GM18526 (cell line): ENCODE data around the gene CYP1A2.

ENCODE experiments used
- POLR2A ChIP-seq: IDR thresholded peaks from 3 replicates; pipeline ENCODE4 v1.6.1; 2011; ENCODE audit not compliant: insufficient read length; ENCODE audit errors: extremely low read depth

Gene CYP1A2

GRCh38 chr15:74790080-74790916, 41.7 kb downstream of the CYP1A2 start:
- TF ChIP-seq POLR2A: peak; percentile 54

- no peak for TF ChIP-seq POLR2A
These were observed 42.4 kb downstream of the CYP1A2 start for GRCh38 chr15:74791007-74791406.

DNA sequence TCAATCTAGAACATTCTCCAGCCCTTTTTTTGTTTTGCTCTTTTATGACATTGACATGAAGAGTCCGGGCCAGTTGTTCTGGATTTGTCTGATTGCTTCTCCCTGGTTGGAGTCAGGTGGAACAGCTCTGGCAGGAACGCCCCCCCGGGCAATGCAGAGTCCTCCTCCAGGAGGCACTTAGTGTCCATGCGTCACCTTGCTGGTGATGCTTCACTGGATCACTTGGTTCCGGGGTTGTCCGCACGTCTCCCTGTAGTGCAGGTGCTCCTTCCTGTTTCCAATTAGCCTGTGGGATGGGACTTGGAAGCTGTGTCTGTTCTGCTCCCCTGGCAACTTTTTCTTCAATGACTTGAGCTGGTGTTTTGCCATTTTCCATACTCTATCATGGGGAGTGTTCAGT, 43.0 kb downstream of the CYP1A2 start:
- TF ChIP-seq POLR2A: no peak

GRCh38 chr15:74792227-74793016, 43.8 kb downstream of the CYP1A2 start:
- no peak for TF ChIP-seq POLR2A

- no peak for TF ChIP-seq POLR2A
These were observed 44.7 kb downstream of the CYP1A2 start for GRCh38 chr15:74793135-74794028.

- no peak for TF ChIP-seq POLR2A
These were observed 45.8 kb downstream of the CYP1A2 start for GRCh38 chr15:74794248-74794969.

DNA sequence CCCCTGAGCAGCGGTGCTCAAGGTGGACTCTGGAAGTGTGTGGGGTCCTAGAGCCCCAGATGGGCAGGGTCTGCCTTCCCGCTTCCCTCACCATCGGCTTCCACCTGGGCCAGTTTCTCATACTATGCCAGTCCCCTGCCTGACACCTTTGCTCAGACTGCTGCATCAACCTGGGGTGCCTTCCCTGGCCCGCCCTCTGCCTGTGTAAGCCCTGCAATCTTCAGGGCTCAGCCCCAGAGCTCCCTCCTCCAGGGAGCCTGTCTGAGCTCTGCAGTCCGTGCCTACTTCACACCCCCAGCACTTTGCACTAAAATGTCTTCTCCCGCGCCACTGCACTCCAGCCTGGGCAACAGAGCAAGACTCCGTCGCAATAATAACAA, 46.3 kb downstream of the CYP1A2 start:
- TF ChIP-seq POLR2A: no peak

DNA sequence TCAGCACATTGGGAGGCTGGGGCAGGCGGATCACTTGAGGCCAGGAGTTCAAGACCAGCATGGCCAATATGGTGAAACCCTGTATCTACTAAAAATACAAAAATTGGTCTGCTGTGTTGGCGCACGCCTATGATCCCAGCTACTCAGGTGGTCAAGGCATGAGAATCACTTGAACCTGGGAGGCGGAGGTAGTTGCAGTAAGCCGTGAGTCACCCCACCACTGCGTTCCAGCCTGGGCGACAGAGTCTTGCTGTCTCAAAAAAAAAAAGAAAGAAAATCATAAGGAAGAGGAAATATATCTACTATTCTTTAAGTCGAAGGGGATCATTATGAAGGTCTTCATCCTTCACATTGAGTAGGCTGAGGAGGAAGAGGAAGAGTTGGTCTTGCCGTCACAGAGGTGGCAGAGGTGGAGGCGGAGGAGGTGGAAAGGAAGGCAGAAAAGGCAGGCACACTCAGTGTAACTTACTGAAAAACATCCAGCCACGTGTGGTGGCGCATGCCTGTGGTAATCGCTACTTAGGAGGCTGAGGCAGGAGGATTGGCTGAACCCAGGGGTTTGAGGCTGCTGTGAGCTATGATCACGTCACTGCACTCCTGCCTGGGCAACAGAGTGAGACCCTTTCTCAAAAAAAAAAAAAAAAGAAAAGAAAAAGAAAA, 47.5 kb downstream of the CYP1A2 start:
- TF ChIP-seq POLR2A: no peak

DNA sequence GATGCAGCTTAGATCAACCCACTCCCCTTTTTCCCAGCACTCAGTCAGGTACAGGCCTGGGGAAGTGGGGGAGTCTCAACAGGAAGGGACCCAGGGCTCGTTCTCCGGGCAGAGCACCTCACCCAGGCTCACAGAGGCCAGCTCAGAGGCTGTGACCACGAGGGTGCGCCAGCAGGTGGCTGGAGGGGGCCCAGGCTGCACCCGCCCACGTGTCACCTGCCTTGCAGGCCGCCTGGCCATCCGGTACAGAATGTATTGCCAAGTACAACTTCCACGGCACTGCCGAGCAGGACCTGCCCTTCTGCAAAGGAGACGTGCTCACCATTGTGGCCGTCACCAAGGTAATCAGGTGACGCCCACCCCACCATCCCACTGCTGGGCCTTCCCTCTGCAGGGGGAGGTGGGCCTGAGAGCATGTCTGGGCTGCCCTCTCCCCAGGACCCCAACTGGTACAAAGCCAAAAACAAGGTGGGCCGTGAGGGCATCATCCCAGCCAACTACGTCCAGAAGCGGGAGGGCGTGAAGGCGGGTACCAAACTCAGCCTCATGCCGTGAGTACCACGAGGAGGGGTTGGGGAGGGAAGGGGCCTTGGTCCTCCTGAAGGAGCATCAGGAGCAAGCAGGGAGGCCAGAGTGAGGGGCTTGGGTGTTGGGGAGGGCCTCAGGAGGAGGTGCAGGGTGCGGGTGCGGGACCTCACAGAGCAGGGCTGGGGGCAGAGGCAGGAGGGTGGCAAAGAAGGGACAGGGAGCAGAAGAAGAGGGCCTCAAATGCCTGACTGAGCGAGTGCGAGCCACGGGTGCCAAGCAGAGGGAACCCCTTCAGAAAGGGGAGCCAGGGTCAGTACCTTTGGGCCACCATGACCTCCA, 50.0 kb downstream of the CYP1A2 start:
- TF ChIP-seq POLR2A: no peak

- no peak for TF ChIP-seq POLR2A
These were observed 50.7 kb downstream of the CYP1A2 start for GRCh38 chr15:74799255-74799855.

DNA sequence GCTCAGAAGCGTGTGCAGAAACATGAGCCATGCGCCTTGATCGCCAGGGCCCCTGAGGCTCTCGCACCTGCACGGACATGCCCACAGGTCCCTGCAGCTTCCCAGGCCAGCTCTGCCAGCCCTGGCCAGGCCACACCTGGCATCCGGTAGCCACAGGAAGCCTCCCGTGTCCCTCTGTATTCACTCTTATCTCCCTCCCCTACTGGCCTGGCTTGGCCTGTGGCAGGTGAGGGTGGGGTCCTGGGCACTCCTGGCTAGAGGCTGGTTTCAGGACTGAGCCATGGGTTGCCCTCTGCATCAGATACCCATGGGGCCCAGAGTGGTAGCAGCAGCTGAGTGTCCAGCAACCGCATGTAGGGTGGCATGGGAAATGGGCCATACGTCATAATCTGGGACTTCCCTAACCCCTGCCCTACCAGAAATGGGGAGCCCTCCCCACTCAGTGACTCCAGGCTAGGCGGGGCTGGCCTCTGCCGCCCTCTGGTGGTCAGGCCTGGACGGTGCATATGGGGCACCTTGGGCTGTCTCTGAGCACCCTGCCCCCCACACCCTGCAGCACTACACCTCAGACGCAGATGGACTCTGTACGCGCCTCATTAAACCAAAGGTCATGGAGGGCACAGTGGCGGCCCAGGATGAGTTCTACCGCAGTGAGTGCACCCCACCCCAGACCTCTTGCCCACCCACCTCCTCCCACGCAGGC, 51.4 kb downstream of the CYP1A2 start:
- no peak for TF ChIP-seq POLR2A

- TF ChIP-seq POLR2A: no peak
These were observed 52.0 kb downstream of the CYP1A2 start for GRCh38 chr15:74800559-74801094.
